GM21367 (cell line): ENCODE measurements around the gene LYPLAL1.

Experiments
- ATAC-seq: cut with Tn5 transposase; IDR thresholded peaks from one replicate; pipeline ENCODE4 v1.9.1; 2021; ENCODE audit not compliant: unreplicated experiment

Gene LYPLAL1

DNA sequence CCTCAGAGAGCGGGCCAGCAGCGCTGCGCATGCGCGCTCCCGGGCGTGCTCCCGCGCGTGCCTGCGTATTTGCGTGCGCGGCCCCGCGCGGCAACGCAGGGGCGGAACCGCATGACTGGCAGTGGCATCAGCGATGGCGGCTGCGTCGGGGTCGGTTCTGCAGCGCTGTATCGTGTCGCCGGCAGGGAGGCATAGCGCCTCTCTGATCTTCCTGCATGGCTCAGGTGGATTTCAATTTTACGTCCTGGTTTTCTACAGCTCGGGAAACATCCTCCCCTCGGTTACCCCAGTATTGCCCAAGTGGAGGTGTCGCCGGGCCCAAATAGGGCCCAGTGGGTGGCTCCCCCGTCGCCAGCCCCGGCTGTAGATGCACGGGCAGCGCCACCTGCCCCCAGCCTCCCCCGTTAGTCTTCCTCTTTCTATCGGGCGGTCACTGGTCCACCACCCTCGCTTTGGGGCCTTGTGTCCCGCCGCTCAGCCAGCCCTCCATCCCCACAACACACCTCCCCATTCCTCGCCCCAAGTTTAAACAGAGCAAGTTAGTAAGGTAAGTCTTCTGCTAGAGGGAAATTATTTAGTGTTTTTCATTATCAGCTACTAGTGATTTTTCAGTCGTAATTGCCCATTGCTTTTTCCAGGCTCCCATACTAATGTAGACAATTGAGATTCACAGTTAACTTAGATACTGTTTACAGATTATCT, at the start of gene LYPLAL1:
TSS of gene LYPLAL1 (plus strand) at position 121 of the 702 bp plus-strand sequence. CDS start at position 134, 13 bp downstream.
- ATAC-seq: peak; percentile 61

DNA sequence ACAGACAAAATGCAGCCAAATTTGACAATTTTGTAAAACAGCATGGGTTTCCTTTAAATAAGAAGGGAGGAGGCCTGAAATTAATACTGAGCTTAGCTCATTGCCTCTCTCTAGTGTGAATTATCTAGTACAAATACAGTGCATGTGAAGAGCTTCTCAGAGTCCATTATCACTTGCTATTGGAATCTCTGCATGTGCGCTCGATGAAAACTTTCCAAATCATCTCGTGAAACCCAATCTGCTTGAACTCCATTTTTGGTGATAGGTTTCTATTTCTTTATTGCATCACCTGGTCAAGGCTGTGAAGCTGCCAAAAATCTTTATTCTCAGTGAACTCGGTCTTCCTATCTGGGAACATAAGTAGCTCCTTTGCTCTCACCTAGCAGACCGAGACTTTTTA, 49.5 kb upstream of the LYPLAL1 start:
- no peak for ATAC-seq

DNA sequence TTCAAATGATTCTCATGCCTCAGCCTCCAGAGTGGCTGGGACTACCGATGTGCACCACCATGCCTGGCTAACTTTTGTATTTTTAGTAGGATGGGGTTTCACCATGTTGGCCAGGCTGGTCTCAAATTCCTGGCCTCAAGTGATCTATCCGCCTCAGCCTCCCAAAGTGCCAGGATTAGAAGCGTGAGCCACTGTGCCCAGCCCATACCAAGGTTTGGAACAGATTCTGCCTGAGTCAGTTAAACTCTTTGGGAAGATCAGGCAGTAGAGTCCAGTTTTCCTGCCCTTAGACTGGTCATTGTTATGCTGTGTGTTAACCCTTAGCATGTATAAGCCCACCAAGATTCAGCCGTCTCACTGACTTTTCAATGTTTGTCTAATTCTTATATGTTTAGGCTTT, 48.3 kb upstream of the LYPLAL1 start:
- ATAC-seq: no peak

DNA sequence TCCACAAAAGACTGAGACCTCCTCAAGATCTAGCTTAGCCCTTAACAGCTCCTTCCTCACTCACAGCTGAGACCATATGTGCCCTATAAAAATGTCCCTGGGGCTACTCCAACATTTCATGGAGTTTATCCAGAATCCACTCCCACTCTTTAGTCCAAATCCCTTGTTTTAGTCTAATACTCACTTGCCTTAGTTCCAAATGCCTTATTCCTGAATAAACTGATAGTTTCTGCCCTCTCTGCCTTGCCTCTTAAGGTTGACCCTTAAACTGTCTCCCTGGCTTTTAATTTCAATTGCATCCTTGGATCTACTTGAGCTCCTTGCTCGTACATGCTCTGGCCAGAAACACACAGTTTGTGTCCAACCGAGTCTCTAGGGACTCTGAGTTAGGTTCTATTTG, 47.3 kb upstream of the LYPLAL1 start:
- ATAC-seq: no peak

DNA sequence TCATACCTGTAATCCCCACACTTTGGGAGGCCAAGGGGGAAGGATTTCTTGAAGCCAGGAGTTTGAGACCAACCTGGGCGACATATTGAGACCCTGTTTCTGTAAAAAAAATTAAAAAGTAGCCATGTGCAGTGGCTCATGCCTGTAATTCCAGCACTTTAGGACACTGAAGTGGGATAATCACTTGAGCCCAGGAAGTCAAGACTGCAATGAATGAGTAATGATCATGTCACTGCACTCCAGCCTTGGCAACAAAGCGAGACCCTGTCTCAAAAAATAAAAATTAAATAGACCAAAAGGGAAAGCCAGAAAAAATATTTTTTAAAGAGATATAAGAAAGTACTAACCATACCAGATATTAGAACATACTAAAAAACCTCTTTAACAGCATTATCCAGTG, 44.7 kb upstream of the LYPLAL1 start:
- no peak for ATAC-seq

DNA sequence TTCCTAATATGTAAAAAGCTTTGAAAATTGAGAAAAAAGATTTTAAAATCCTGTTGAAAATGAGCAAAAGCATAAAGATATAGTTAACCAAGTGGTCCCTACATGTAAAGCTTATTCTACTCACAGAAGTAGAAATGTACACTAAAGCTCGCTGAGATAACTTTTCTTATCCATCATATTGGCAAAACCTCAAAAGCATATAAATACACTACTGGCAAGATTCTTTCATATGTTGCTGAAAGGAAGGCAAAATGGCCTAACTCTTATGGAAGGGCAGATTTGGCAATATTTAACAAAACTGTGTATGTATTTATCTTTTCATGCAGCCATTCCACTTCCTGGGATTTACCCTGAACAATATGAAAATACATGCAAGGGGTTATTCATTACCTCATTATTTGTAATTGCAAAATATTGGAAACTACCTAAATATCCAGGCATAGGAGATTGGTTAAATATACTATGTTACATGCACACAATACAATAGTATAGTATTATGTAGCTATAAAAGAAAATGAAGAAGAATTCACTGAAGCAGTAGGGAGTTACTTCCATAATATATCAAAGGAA, 43.2 kb upstream of the LYPLAL1 start:
- ATAC-seq: no peak

DNA sequence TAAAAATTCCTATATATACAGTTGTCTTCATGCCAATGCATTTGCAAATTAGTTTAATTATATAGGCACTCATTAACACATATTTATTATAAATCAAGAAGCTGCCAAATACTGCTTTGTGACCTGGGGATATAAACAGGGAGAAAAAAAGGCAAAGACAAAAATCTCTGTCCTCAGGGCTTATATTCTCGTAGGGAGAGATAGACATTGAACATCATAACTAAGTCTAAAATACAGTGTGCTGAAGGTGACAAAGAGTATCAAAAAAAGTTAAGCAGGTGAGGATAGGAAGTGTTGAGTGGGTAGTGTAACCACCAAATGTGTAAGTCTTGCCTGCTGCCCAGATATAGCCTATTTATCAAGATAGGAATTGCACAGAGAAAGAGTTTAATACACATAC, 40.7 kb upstream of the LYPLAL1 start:
- ATAC-seq: no peak

DNA sequence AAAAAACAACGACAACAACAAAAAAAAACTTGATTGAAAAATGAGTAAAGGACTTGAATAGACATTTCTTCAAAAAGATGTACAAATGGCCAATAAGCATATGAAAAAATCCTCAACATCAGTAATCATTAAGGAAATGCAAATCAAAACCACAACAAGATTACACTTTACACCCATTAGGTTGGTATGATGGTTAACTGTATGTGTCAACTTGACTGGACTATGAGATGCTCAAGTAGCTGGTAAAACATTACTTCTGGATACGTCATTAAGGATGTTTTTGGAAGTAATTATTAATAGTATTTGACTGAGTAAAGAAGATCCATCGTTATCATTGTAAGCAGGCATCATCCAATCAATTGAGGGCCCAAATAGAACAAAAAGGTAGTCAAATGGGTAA, 34.9 kb upstream of the LYPLAL1 start:
- no peak for ATAC-seq

DNA sequence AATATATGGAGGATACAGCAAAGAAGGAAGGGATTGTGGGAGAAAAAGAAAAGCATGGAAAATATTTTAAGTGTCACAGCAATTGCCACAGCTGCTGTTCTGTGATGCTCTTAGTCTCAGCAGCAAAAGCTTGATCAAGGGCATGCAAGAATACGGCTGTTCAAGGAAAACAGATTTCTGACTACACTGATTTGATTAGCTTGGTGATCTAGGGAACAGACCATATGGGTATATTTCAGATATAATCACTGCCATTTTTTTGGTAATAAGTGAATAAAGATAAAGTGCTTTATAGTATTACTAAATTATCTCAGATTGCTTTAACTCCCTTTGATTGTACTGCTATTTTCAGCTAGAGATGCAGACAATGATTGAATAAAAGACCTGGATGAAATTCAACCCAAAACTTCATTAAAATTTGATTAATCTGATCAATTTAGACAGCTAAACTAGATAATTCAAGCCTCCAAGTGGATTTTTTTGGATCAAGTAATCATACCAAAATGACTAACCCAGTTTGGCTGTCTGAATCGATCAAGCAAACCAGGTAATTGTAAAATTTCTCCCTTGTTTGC, 33.3 kb upstream of the LYPLAL1 start:
- no peak for ATAC-seq

DNA sequence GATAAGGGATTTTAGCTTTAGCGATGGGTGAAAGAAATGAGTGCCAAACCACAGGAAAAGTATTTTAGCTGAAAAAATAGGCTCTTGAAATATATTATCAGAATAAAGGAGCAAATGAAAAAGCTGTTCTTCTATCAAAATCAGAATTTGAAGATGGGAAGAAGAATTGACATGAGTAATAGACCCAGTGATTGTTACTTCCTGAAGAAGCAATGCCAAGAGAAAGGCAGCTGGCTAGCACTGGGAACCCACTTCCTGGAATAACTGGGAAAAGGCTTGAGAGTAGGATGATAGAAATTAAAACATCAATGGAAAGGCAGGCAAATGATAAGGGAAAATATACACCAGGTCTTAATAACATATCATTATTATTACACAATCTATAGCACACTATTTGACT, 29.9 kb upstream of the LYPLAL1 start:
- no peak for ATAC-seq

DNA sequence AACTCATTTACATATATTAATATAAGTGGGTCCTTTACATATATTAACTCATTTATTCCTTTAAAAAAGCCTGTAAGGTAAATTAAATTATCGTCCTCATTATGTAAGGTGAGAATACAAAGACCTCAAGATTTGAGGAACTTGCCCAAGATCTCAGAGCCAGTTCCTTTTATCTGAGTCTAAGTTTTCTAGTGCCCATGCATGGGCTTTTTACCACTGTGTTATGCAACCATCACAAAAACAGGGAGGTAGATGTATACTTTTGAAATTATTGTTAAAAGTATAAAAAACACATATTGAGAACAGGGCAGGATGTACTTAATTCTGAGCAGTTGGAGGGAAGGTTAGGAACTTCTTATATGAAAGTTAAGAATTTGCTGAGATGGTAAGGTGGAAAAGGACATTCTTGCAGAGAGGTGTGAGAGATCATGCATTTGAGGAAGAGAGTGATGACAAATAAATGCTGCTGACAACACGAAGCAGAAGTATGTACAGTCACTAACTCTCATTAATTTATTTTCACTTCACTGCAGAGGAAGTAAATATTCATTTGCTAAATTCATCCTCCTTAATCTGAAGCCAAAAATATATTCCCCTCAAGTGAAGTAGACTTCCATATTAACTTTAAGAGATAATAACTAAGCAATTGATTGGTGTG, 28.9 kb upstream of the LYPLAL1 start:
- no peak for ATAC-seq

DNA sequence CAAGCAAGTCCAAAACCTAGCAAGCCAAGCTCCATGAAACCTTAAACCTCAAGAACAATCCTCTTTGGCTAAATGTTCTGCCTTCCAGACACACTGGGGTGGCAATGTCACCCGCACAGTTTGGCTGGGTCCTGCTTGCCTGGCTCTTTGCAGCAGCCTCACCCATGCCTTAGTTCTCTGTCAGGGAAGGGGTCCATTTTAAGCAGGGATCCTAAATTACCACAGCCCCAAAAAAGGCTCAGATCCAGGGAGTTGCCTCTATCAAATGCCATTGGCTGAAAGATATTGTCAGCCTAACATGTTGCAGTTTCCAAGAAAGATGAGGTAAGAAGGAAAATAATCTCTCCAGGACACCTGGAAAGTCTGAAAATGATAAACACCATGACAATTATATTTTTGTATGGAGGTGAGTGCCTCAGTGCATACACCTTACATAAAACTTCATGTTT, 26.1 kb upstream of the LYPLAL1 start:
- ATAC-seq: no peak

DNA sequence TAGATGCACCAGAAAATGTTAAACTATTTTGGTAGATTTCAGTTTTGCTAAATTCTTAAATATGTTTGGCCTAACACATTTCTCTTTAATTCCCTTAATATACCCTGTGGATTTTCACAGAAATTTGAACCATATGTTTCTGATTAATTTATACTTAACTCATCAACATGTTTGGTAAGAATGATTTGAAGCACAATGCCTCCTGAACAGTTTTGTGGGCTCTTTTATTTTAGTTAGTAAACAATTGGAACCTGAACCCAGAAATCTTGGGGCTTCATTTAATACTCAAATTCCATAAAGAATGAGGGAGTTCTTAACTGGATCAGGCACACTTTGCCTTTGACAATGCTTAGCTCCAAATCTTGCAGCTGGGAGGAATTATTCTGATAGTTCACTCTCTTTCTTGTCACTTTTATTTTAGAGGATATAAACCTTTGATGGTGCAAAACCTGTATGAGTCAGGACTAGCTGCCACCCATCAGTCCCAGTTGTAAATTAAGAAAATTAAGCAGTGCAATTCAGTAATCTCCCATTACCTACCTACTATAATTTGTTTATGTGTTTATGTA, 24.6 kb upstream of the LYPLAL1 start:
- ATAC-seq: no peak

DNA sequence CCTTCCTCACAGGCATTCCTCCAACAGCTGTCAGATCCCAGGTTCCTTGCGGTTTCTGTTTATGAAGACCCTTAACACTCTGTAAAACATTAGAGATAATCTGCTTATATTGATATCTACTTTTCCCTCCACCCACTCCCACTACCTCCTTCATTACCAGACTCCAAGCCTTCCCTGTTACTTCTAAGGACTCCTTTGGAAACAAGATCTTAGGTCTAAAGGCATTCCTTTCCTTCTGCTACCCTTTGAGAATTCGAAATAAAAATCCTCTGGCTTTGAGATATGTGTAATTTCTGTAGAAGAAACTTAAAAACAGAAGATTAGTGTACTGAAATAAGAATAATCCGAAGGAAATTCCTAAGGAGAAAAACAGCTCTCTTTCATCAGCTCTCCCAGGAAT, 23.7 kb upstream of the LYPLAL1 start:
- no peak for ATAC-seq

DNA sequence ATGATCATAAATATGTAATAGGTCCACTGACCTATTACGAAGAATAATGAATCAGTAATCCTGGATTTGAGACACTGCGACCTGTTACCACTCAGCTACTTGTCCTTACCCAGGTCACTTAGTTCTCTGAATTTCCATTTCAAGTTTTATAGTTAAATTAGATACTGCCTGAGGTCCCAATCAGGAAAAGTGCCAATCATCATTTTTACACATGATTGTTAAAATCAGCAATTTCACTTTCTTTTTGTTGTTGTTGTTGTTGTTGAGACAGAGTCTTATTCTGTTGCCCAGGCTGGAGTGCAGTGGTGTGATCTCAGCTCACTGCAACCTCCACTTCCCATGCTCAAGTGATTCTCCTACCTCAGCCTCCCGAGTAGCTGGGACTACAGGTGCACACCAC, 22.8 kb upstream of the LYPLAL1 start:
- no peak for ATAC-seq

DNA sequence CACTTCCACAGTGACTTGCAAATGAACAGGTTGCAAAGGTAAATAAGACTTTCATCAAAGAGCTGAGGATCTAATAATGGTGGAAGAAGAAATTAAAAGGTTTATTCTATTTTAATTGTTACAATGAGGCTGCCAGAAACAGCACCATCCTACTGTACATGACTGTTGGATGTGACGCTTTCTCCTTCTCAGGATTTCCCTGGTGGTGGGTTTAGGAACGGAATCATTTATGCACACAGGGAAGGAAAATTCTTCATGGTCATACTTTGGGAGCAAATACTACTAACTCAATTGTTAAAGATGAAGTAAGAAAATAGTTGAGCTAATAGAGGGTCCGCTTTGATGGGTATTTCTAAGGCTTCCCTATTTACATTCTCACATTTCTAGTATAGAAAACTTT, 22.2 kb upstream of the LYPLAL1 start:
- no peak for ATAC-seq

DNA sequence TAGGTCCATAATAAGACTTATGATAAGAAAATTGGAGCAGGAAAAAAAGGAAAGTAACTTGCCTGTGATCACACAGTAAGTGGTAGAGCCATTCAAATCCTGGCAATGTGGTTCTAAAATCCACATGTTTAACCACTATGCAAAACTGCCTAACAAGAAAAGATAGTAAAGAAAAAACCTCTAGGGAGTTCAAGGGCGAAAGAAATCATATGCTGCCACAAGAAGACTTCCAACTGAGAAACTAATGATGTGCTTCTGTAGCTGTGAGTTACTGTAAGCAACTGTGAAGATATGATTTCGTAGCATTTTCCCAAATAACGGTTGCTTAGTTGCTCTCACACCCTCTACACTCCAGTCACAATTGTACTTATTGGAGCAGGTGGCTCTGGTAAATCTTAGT, 20.9 kb upstream of the LYPLAL1 start:
- ATAC-seq: no peak

DNA sequence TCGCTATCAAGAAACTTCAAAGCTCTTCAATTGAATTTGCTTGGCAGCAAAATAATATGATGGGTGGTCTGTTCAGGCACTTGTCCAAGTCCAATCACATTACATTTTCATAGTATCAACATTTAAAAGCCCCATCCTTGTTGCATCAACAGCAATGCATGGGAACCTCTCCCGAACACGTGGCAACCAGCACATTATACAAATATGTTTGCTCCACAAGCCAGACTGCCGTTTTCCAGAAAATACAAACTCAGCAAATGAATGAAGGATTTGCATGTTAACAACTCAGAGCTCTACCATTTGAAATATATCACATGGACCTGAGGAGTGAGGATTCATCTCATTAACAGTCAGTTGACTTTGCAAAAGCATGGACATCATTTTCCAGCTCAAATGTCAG, 20.0 kb upstream of the LYPLAL1 start:
- ATAC-seq: no peak

DNA sequence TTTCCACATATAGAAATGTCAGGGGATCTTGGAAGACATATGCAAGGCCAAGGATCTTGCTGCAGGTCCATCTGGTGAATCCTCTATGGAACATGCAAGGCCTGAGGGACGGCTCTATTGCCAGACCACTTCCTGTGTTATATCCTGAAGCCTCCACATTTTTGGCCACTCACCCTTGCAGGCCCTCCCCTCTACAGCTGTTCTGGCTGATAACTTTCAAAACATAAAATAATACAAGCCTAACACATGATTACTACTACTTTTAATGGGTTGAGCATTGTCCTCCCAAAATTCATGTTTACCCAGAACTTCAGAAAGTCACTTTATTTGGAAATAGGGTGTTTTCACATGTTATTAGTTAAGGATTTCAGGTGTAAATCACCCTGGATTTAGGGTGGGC, 18.5 kb upstream of the LYPLAL1 start:
- no peak for ATAC-seq

DNA sequence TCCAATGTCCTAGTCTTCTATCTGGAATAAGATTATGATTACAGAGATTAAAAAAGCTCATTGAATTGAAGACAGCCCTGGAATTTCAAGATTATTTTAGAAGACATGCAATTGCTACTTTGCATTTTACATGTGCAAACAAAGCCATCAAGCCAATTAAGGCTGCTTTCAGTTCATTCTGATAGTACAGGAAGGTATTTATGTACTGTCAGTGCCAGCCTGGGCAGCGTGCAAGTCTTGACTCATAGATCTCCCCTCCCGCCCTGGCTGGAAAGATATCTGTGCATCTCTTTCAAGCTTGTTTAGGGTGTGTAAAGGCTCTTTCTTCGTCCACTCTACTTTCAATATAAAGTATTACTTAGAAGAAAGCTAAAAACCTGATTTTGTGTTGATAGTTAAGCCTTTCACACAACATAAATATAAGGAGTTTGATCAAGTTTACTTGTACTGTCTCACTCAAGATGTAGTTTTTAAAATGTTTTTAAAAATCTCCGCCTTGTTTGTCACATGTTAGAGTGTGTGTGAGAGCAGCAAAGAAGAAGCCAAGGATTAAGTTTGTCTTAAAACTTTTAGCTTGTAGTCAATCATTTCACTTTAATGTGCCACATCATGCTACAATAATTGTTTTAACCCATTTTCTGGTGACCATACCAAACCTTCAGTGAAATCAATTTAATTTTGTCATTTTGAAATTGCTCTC, 13.6 kb upstream of the LYPLAL1 start:
- ATAC-seq: peak; percentile 65

DNA sequence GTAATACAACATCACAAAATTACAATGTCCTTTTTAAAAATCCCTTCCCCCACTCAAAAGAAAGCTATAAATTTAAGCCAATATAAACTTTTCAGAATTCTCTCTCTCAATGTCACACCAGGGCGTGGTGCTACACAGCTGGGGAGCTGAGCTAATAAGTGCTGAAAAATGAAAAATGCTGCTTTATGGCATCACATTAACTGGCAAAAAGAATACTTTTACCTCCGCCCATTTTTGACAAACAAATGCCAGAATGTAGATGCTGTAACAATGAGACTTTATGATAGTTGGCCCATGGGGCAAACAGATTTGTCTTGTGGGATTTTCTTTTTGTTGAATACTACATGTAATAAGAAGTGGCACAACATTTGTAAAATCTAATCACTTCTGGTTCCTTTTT, 12.7 kb upstream of the LYPLAL1 start:
- ATAC-seq: no peak
